CD4-positive, alpha-beta T cell treated with Interleukin-10 for 1 hour (primary cell): ENCODE measurements around the gene GMDS.

ENCODE experiments used
- DNase-seq: peaks from one replicate; pipeline ENCODE4 v3.0.0-alpha.2; 2020

Gene GMDS

DNA sequence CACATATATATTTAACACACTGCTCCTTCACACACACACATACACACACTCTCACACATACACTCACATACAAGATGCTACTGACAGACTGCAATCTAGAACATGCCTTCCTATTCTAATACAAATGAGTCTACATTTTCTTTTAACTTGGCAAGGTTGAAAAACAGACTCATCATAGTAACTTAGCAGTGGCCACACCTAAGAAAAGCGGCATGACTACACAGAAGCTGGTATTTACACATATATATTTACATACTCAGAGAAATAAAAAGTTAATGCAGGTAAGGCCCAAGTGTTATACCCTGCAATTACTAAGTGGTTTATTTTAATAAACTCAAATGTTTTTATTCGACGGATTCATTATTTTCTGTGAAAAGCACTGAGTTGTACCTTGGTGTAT lies 426.4 kb downstream of the GMDS start:
- DNase-seq: no peak

DNA sequence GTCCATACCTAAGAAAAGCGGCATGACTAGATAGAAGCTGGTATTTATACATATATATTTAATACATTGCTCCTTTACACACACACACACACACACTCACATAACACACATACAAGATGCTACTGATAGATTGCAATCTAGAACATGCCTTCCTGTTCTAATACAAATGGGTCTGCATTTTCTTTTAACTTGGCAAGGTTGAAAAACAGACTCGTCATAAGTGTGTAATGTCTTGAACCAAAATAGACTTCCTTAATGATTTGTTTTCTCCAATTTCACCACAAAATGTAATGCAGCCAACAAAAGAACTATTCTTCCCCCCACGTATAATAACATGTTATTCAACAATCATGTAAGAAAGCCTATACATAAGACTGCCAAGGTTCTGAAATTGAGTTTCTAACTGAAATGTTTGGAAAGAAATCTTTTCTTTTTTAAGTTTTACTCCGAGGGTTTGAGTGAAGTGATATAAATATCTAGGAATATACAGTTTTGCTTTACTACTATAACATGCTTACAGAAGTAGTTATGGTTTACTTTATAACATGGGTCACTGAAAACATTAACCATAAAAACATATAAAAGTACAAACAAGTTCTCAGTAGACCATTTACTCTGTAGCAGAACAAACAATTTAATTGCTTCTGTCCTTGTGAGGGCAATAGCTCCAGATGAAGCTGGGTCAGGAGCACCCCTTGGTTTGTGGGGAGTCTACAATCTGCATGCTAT lies 428.2 kb downstream of the GMDS start:
- DNase-seq: no peak

DNA sequence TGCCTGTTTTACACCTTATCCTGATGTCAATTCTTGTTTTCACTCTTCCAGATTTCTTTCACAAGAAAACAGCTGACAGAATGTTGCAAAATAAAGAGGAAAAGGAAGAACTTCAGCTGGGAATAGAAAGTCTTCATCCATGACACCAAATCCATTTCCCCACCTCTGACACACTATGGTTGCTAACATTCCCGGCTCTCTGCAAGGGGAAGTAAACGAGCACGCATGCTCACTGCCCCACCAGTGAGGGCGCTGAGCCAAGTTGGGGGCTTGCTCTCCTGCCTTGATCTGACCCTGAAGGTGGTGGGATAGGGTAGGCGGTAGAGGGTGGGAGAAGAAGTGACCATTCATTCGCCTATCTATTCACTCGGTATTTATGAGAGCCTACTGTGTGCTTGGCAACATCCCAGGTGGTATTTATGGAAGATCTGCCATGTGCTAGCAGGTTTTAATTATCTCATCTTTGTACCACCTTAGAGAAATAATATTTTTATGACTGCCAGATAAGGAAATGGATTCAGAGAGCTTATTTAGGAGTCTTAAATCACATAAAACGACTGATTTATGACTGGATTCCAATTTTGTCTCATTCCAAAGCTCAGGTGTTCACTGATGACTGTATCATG lies 429.5 kb downstream of the GMDS start:
- DNase-seq: no peak

DNA sequence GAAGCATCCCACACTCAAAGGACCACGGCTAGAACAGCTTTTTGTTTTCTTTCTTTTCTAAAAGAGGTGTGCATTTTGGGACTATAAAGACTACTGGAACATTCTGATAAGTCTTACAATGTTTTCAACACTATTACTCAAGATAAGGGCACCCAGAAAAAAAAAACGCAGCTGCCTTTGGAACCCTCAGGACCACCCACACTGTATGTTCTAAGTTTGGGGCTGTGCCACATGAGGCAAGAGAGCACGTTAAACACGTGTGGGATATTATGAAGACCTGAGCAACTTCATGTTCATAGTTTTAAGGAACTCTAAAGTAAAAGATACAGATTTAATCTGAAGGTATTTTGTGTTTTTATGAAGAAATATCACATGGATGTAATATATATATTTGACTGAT lies 431.1 kb downstream of the GMDS start:
- DNase-seq: no peak

DNA sequence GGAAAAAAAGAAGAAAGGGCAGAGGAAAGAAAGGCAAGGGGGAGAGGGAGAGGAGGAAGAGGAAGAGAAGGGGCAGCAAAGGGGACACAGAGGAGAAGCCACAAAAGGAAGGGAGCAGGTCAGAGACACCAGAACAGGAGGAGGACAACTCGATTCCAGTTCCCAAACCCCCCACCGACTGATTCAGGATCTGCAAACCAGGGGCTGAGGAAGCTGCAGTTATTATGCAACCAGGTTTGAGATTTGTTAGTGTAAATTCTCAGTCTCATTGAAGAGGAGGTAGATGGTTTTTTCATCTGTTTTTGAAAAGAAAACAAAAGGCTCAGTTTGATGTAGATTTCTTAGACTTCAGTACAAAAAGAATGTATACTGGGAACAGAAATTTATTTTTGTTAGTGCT lies 432.9 kb downstream of the GMDS start:
- no peak for DNase-seq

DNA sequence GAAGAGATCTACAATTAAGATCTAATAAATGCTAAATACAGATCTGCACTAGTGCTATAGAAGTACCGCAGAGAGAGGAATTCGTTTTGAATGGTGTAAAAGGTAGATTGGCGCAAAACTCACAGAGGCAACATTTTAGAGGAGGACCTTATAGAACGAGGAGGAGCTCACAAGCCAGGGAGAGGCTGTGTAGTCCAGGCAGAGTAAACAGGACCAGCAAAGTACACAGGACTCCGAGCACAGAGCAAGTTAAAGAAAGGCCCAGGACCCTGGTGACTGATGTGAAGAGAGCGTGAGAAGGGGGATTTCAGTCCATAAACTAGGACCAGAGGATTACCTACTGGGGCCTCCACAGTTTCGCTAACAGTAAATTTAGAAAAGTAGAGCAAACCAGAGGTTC lies 433.4 kb downstream of the GMDS start:
- DNase-seq: no peak

DNA sequence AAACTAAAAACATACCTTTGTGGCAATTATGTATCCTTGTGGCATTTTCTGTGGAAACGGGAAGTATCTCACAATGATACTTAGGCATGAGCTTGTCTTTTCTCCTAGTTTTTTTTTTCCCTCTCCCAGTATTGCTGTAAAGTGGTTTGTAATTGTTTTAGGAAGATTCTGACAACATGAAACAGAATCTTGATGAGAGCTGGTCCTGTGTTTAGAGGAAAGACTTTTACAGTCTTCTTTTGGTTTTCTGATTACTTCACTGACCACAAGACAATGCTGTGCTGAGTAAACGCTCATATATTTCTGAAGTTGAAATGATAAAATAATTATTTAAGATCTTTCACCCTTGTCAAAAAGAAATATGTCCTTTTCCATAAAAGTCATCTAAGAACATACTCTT lies 434.5 kb downstream of the GMDS start:
- DNase-seq: no peak

DNA sequence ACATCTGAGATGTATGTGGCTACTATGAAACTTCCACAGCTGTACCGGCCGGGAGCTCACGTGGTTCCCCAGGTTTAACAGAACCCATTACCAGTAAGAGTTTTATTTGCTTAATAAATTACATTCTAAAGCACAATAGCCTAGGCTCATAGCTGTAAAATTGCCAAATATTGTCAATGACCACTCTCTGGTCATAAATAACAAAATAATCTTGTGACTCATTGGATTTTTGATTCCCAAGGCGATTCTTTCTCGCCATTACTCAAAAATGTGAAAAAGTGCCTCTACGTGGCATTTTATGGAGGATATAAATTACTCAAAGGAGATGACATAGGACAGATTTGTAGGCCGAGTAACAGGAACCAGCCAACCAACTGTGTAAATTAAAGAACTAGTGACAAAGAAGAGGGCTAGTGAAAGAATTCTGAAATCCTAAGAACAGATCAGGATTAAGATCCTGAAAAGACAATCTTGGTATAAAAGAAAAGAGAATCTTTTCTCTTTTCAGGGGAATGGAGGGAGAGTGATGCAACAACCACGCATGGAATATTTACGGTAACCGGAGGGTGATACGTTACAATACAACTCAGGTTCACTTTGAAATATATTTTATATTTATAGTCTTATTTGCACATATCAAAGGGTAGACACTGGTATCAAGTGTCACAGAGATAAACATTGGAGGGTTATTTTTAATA lies 436.0 kb downstream of the GMDS start:
- no peak for DNase-seq

DNA sequence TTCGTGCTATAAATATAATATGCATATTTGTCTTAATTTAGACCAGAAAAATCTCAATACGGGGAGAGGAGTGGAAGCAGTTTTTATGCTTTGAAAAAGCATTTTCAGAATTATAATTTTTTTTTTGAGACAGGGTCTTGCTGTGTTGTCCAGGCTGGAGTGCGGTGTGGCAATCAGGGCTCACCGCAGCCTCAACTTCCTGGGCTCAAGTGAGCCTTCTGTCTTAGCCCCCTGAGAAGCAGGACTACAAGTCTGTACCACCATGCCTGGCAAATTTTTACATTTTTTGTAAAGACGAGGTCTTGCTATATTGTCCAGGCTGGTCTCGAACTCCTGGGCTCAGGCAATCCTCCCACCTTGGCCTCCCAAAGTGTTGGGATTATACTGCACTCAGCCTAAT lies 438.5 kb downstream of the GMDS start:
- DNase-seq: no peak

DNA sequence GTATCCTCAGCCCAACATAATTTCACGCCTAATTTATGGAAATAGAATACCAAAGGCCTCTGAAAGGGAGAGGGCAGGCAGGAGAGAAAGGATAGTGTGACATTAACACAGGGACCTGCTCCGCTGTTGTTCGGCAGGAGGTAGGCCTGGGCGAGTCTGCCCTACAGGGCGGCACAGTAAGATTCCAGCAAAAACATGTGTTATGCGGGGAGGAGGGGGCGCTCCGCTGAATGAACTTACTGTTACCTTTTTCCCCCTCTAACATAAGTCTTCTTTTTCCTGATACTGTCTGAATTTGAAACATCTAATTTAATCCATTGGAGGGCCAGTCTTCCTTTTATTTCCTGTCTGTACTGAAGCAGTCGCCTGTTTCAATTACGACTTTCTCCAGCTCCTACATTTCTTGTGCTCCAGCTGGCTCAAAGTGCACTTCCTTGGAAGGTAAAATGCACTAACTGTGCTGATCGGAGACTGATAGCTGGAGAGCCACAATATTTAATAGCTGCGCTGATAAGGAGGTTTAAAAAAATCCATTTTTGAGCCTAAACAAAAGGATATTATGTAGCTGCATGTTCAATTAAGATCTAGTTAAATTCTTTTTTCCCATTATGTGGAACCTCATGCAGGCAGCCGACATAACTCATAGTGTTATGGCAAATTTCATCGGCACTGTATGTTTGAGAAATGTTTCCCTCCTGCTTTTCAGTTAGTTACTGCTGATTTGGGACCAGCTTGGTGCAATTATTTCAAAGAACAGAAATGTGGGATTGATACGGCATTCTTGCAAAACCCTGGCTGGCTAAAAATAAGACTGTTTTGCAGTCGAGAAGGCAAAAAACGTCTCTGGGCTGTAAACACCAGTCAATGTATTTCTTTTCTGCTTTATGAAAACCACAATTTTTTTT lies 442.7 kb downstream of the GMDS start:
- DNase-seq: no peak

DNA sequence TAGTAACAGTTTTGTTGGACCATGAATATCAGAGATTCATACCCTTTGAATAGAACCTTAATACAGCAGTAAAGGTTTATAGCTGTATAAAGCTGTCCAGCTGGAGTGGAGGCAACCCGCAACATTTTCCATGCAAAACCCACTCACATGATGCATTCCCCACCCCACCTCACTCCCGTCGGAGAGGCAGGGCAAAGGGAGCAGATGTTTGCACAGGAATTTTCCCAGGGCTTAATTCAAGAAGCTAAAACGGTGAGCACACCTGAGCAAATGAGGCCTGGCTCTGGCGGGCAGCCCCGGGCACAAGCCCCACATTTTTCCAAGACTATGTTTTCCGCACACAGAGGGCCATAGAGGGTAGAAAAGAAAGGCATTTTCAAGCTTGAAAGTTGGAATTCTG lies 444.0 kb downstream of the GMDS start:
- no peak for DNase-seq

DNA sequence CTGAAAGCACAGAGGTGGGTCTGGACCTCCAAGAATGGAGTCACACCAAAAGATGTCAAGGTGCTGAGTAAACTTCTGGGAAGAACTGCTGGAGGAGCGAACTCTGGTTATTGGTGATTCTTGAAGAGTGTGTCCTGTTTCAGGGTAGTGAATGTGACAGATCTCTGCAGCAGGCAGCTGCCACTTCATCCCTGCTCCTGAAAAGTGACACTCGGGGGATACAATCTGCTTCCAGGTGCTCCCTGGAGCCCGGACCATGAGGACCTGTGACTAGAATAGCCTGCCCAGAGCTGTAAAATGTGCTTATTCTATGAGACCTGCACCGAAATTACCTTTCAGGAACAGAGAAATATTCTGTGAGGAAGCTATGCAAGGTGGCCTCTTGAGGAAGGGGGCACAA lies 444.6 kb downstream of the GMDS start:
- DNase-seq: no peak

DNA sequence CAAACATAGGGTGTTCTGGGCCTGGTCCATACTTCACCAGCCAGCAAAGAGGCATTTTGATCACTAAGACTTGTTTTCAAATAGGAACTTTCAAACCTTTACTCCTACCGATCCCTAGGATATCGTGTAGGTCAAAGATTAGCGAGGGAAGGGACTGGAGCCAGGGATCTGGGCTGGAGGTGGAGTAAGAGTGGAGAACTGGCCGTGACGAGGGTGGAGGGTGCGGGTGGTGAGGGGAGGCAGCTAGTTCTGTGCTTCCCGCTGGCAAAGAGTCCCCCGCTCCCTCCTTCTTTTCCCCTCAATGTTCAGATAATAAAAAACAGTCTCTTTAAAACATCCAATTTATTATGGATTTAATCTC lies 446.5 kb downstream of the GMDS start:
- DNase-seq: no peak

DNA sequence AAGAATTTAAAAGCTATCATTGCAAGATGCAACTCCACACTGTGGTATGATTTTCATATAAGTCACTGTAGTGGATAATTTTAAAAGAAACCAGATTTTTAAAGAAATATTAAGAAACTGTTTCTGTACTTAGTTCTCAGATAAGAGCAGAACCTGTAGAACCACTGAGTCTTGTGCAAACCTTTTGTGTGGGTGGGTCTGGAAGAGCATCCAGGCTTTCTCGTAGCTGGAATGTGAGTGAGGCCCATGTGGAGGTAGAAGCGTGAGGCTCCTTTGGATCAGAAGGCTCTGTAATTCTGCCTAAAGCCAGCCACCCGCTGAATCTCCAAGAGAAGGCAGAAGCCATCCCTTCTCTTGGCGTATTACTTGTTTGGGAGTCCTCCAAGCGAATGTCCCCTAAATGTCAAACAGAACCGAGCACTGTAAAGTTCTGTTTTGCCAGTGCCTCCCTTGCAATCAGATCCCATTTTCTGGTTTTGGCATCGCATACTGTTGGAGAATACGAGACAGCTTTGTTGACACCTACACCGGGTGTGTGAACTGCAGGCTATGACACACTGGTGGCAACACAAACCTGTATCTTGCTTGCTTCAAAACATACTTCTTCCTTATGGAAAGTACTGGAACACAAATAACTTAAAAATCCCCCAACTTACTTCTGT lies 447.0 kb downstream of the GMDS start:
- no peak for DNase-seq

DNA sequence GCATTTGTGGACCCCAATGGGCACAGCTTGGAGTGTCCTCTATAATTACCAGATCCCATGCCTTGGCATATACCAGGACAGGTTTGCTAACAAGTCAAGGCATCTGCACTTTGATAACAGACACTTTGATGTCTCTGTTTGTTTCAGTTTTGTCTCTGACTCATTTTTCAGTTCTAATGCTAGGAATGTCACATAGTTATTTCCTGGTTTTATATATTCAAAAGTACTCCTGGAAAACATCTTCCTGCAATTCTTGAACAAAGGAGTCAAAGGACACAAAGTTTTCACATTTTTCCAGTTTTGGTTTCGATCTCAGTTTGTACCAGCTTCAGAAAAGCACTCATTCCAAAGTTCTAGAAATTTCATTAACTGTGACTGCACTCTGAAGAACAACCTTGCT lies 447.6 kb downstream of the GMDS start:
- DNase-seq: no peak

DNA sequence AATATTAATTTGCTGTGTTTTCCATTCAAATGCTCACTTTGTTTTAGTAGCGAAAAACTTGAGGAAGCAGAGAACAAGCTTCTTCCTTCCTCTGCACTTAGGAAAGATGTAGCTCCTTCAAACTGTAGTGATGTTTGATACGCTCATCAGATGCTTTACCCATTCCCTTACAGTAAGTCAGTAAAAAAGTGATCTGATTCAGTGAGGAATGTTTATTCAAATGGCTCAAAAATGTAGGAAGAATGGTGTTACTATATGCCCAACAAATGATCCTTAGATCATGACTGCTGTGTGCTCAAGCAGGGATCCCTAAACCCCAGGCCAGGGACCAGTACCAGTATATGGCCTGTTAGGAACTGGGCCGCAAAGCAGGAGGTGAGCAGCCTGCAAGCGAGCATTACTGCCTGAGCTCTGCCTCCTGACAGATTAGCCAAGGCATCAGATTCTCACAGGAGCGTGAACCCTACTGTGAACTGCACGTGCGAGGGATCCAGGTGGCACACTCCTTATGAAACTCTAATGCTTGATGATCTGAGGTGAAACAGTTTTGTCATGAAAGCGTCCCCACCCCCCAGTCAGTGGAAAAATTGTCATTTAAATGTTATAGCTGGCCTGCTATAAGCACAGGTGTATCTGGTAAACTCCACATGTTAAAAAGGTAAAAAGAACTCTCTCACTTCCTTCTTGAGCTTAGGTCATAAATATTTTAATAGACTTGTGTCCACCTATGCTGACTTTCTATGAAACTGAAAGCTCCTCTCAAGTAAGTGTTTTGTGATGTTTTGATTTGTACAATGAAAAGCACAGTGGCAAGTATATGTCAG lies 448.5 kb downstream of the GMDS start:
- DNase-seq: no peak

DNA sequence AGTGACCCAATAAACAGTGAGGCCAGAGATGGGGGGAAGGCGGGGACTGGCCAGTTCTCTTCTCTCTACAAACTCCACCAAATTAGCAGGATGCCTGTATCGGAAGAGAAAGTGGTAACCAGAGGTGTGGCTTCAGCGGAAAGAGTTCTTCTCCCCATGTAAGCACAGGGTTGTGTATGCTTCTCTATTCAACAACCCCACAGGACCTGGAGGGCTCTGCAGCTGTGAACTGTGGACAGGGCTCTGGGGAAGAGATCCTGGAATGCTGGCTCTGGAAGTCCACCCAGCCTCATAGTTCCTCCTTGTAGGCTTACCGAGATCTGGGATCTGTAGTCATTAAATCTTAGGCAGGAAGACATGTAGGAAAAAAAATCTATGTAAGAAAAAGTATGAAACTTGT lies 449.5 kb downstream of the GMDS start:
- DNase-seq: no peak

DNA sequence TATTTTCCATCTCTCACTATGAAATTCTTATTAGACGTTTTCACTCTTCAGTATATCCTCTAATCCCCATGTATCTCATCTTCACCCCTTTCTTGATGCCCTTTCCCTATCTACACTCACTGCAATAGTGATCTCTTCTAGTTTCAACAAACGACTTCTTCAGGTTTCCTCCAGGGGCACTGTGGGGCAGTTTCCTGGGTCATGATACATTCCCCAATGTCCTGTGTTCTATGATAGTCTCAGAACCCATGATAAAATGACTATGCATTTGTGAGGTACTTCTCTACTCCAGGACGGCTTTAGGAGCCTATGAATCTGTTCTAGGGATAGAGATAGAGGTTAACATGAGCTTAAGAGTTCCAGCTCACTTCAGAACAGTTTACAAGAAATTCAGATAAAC lies 452.4 kb downstream of the GMDS start:
- no peak for DNase-seq

DNA sequence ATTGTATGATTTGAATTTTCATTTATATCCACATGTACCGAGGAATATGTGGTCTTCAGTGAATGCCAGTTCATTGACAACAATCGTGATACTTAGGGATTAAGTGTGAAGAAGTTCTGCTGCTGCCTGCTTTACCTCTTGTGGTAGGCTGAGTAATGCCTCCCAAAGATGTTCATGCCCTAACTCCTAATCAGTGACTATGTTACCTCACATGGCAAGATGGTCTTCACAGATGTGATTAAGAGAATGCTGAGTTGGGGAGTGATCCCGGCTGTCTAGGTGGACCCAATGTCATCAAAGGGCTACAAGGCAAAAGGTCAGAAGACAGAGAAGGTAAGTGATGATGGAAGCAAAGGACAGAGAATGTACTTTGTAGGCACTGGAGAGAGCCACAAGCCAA lies 454.7 kb downstream of the GMDS start:
- no peak for DNase-seq

DNA sequence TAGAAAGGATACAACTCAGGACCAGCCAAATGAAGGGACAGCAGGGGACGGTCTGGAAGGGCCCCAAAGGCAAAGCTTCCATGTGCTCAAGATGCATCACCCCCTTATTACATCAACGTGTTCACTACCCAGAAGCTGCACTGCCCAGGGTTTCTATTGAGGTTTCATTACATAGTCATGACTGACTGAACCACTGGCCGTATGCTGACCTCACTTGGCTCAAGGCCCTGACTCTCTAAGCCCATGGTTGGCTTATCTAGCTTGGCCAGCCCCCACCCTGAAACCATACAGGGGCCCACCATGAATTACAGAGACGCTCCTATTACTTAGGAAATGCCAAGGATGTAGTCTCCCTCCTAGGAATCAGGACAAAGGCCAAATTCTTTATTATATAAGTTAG lies 456.3 kb downstream of the GMDS start:
- DNase-seq: no peak

DNA sequence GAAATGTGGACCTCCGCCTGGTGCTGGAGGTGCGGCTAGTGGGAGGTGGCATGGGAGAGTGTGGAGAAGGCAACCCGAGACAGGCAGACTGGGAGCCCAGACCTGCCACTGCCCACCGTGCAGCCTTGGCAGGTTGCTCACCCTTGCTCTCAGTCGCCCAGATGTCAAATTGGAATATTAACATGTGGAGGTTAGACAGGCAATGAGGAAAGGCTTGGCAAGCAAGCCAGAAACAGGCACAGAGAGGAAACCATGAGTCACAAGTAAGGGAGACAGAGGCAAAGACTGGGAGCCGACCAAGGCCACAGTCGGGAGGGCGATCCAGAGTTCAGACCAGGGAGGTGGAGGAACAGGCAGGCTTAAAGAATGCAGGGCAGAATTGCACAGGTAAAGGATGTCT lies 457.5 kb downstream of the GMDS start:
- no peak for DNase-seq
